Measurements from ENCODE around the gene AP3D1. TPM values are rescaled to one million over a fixed set of nuclear protein-coding genes. Genes with fewer than 3 reads are reported as not detected.

The AP3D1 gene
- total and polyA plus RNA-seq, 9 of the 15 experiments (the other 6 are each of a cell fraction or from before 2014, with no cell fraction given): 1.2 to 86.1 (median 35.9) TPM

GRCh38 chr19:2051773-2052704 is 99.3 kb downstream of the AP3D1 start (continued):
- TF ChIP-seq CTCF (IDR thresholded peaks at IDR 0.05 in 2 of 3, conservative IDR thresholded peaks at IDR 0.05 in 1 of 3; ENCODE audit: insufficient read depth in 2 of 3, low read depth in 1 of 3, low read length in 3 of 3): no peak
- 0 out of 2 replicates have a peak, but pooled peaks have one; percentile 8 for TF ChIP-seq NR2C2 (CRISPR knock-in tag; IDR thresholded peaks at IDR 0.05)
- TF ChIP-seq NR2C2 (tag; IDR thresholded peaks at IDR 0.05): 0 out of 2 replicates have a peak, but pooled peaks have one; percentile 8
- 0 out of 2 replicates have a peak, but pooled peaks have one; percentile 8 for TF ChIP-seq DMBX1 (CRISPR knock-in tag; IDR thresholded peaks at IDR 0.05; ENCODE audit: borderline replicate concordance)
- TF ChIP-seq CCNT2 (IDR thresholded peaks at IDR 0.05; ENCODE audit: borderline replicate concordance, extremely low read depth, insufficient read length, low read depth, low read length): no peak
- peak; percentile 47; the same call in 1 of the 2 replicates for TF ChIP-seq ZFX (CRISPR knock-in tag; IDR thresholded peaks at IDR 0.05)
- TF ChIP-seq ZNF57 (CRISPR knock-in tag; IDR thresholded peaks at IDR 0.05): 0 out of 2 replicates have a peak, but pooled peaks have one; percentile 37
- TF ChIP-seq KLF6 (CRISPR knock-in tag; IDR thresholded peaks at IDR 0.05; ENCODE audit: borderline replicate concordance): peak; percentile 62; the same call in 1 of the 2 replicates
- TF ChIP-seq MTA1 (IDR thresholded peaks at IDR 0.05; ENCODE audit: borderline replicate concordance): 0 out of 2 replicates have a peak, but pooled peaks have one; percentile 13
- 0 out of 2 replicates have a peak, but pooled peaks have one; percentile 29 for TF ChIP-seq ZNF707 (CRISPR knock-in tag; conservative IDR thresholded peaks at IDR 0.05)
- no peak for TF ChIP-seq HNRNPLL (IDR thresholded peaks at IDR 0.05; ENCODE audit: low read depth, low read length, poor library complexity, severe bottlenecking)
- no peak for TF ChIP-seq ZNF561 (CRISPR knock-in tag; conservative IDR thresholded peaks at IDR 0.05)
- TF ChIP-seq ZNF311 (CRISPR knock-in tag; IDR thresholded peaks at IDR 0.05): 0 out of 2 replicates have a peak, but pooled peaks have one; percentile 51
- TF ChIP-seq CC2D1A (IDR thresholded peaks at IDR 0.05): 0 out of 2 replicates have a peak, but pooled peaks have one; percentile 43
- TF ChIP-seq CREB3 (tag; conservative IDR thresholded peaks at IDR 0.05; ENCODE audit: low read depth): 0 out of 2 replicates have a peak, but pooled peaks have one; percentile 2
- TF ChIP-seq L3MBTL2 (IDR thresholded peaks at IDR 0.05): no peak
- peak; percentile 58; the same call in 1 of the 2 replicates for TF ChIP-seq ELK3 (CRISPR knock-in tag; IDR thresholded peaks at IDR 0.05)
- peak; percentile 27; the same call in 1 of the 2 replicates for TF ChIP-seq ELF1 (tag; IDR thresholded peaks at IDR 0.05)
- 0 out of 2 replicates have a peak, but pooled peaks have one; percentile 30 for TF ChIP-seq BCOR (IDR thresholded peaks at IDR 0.05)
- TF ChIP-seq DDX20 (tag; IDR thresholded peaks at IDR 0.05; ENCODE audit: low read depth): no peak
- peak; percentile 91 for TF ChIP-seq HDGF (IDR thresholded peaks at IDR 0.05)
- TF ChIP-seq ZNF717 (CRISPR knock-in tag; IDR thresholded peaks at IDR 0.05): 0 out of 2 replicates have a peak, but pooled peaks have one; percentile 45
- 0 out of 2 replicates have a peak, but pooled peaks have one; percentile 22 for TF ChIP-seq SMAD4 (CRISPR knock-in tag; conservative IDR thresholded peaks at IDR 0.05)
